22Rv1 (cell line): ENCODE data around the gene CEP57L1.

Source experiments
- H3K27ac ChIP-seq: fragments of 450-650 bp; 2 replicates; pipeline ENCODE4 v1.5.1; 2017
- CTCF ChIP-seq: fragments of 450-650 bp; IDR thresholded peaks from 2 replicates; pipeline ENCODE4 v1.5.1; 2017; ENCODE audit warnings: mild to moderate bottlenecking
- ZFX ChIP-seq: fragments of 450-650 bp; IDR thresholded peaks from 2 replicates; pipeline ENCODE4 v1.6.1; 2017; ENCODE audit warnings: antibody characterized with exemption, borderline replicate concordance

The CEP57L1 gene

GRCh38 chr6:109178921-109179320, 83.6 kb downstream of the CEP57L1 start:
- TF ChIP-seq ZFX (no peak), CTCF (no peak)
- H3K27ac ChIP-seq: no peak overlapping the region

GRCh38 chr6:109179507-109179906, 84.2 kb downstream of the CEP57L1 start:
- H3K27ac ChIP-seq: no peak overlapping the region
- no peak for TF ChIP-seq ZFX
- no peak for TF ChIP-seq CTCF

- H3K27ac ChIP-seq: no peak overlapping the region
- TF ChIP-seq ZFX: no peak
- no peak for TF ChIP-seq CTCF
These were observed 87.3 kb downstream of the CEP57L1 start for GRCh38 chr6:109182578-109182977.

- TF ChIP-seq ZFX (no peak), CTCF (peak; percentile 31)
- H3K27ac ChIP-seq: no peak overlapping the region
These were observed 87.9 kb downstream of the CEP57L1 start for GRCh38 chr6:109183109-109183650.

GRCh38 chr6:109184638-109185037, 89.3 kb downstream of the CEP57L1 start:
- no peak overlapping the region for H3K27ac ChIP-seq

GRCh38 chr6:109186012-109186411, 90.7 kb downstream of the CEP57L1 start:
- H3K27ac ChIP-seq: no peak overlapping the region
- TF ChIP-seq ZFX: no peak

More at GRCh38 chr6:109184638-109185037, 89.3 kb downstream of the CEP57L1 start:
- TF ChIP-seq ZFX (no peak), CTCF (no peak)

GRCh38 chr6:109187399-109188114, 92.2 kb downstream of the CEP57L1 start:
- TF ChIP-seq ZFX (no peak), CTCF (peak; percentile 91)
- no peak overlapping the region for H3K27ac ChIP-seq
